IMR-90 (cell line): ENCODE measurements around the gene MYBPHL.

Source experiments
- ELK1 ChIP-seq: fragments of 150-350 bp; IDR thresholded peaks from 2 replicates; pipeline ENCODE4 v1.6.1; 2016; ENCODE audit warnings: low read depth, mild to moderate bottlenecking, low read length, moderate library complexity, borderline replicate concordance
- MAFK ChIP-seq: IDR thresholded peaks from 2 replicates; pipeline ENCODE4 v1.6.1; 2012; ENCODE audit warnings: low read depth, low read length, improper control_type of control experiment
- POLR2A ChIP-seq: IDR thresholded peaks from 2 replicates; pipeline ENCODE4 v1.6.1; 2012; ENCODE audit warnings: mild to moderate bottlenecking, low read depth, low read length
- RFX5 ChIP-seq: IDR thresholded peaks from 2 replicates; pipeline ENCODE4 v1.8.0; 2012; ENCODE audit warnings: low read depth, mild to moderate bottlenecking, low read length, moderate library complexity
- USF2 ChIP-seq: fragments of 150-350 bp; IDR thresholded peaks from 2 replicates; pipeline ENCODE4 v1.6.1; 2017; ENCODE audit warnings: mild to moderate bottlenecking, antibody characterized with exemption, low read length, low read depth
- TF ChIP-seq, protein P1 (sequence below): conservative IDR thresholded peaks from 2 replicates; pipeline ENCODE4 v1.5.1; 2012; ENCODE audit warnings: mild to moderate bottlenecking, low read depth, low read length, improper control_type of control experiment

DNA sequence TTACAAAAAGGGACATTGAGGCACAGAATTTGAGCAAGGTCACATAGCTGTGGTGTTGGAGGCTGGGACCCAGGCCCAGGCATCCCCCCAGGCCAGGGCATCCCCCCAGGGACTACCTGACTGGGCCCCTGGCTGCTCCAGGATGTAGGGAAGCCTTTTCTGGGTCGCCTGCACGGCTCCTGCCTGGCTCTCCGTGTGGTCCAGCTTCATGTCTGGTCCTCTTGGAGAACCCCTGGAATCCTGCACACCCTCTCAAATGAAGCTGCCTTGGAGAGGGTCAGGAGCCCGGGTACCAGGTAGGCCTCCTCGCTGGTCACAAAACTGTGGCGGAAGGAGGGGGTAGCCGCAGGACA lies 58.4 kb downstream of the MYBPHL start:
- TF ChIP-seq, protein P1, sequence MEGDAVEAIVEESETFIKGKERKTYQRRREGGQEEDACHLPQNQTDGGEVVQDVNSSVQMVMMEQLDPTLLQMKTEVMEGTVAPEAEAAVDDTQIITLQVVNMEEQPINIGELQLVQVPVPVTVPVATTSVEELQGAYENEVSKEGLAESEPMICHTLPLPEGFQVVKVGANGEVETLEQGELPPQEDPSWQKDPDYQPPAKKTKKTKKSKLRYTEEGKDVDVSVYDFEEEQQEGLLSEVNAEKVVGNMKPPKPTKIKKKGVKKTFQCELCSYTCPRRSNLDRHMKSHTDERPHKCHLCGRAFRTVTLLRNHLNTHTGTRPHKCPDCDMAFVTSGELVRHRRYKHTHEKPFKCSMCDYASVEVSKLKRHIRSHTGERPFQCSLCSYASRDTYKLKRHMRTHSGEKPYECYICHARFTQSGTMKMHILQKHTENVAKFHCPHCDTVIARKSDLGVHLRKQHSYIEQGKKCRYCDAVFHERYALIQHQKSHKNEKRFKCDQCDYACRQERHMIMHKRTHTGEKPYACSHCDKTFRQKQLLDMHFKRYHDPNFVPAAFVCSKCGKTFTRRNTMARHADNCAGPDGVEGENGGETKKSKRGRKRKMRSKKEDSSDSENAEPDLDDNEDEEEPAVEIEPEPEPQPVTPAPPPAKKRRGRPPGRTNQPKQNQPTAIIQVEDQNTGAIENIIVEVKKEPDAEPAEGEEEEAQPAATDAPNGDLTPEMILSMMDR, result no peak
- TF ChIP-seq POLR2A (no peak), MAFK (no peak), RFX5 (no peak), ELK1 (no peak), USF2 (no peak)
